Measurements from ENCODE around the gene SLC38A2.

Gene SLC38A2

DNA sequence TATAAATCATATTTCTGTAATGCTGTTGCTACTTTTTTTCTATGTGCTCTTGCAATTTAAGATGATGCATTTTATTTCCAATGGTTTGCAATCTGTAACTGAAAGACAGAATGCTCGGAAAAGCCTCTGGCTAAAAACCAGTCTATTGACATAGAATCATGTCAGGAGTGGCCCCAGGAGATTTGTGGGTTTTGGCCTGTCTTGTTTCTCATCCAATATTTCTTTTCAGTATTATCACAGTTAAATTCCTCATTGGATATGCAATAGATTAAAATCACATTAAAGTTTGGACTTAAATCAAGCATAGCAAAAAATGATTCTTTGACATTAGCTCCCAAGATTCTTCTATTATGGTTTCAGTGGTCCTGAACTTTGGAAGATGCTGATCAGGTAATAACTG lies 19.1 kb upstream of the SLC38A2 start:
- no peak for DNase-seq (ENCODE audit: low spot score)

DNA sequence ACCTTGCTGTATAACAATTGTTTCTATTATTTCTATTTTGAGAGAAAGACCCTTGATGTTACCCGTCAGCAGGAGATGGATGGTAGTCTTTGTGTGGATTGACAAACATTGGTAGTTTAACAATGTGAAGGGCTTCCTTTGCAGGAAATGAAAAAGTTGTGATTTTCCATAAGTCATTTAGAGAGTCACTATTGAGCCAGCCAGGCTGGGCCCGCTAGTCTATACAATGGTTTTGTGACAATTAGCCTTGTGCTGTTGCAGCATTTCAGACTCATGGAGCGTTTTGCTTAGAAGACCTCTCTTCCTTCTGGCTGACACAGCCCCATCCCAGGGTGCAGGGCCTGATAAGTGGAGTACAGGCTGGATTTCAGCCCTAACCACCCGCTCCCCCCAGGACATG lies 18.3 kb upstream of the SLC38A2 start:
- DNase-seq (ENCODE audit: low spot score), result peak; percentile 69

DNA sequence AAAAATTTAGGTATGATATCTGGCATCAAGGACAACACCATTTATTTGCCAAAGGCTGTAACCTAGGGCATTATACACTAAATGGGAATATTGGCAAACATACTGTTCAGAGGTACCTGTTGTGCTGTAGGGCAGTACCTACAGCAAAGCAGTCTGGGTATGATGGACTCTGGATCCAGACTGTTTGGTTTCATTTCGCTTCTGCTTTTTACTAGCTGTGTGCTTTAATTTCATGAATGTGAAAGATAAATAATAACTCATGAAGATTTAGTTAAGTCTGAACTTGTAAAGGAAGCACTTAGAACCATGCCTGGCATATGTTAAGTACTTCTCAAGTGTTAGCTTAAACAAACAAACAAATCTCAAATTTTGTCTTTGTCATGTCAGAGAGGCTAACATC lies 17.7 kb upstream of the SLC38A2 start:
- no peak for DNase-seq (ENCODE audit: low spot score)

DNA sequence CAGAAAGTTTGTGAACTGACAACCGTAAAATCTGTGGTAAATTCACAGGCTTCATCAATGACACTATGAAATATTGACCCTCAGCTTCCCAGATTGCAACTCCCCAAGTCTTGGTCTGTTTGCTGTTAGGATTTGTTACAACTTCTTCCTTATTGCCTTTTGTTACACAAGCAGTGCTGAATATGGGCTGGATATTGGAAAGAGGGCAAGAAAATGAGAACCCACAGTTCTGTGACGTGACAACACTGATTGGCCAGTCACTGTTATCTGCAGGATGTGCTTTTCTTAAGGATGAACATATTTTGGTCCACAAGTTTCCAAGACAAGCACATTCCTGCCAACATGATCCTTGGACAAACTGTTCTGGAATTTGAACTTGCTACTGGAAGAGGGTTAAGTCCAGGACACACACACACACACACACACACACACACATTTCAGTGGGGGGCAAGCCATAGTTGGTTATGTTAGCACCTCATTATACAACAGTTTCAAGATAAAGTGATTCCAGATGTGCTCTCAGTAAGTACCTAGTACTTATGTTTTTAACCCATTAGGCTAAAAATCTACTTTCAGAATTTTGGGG lies 16.6 kb upstream of the SLC38A2 start:
- no peak for DNase-seq (ENCODE audit: low spot score)

DNA sequence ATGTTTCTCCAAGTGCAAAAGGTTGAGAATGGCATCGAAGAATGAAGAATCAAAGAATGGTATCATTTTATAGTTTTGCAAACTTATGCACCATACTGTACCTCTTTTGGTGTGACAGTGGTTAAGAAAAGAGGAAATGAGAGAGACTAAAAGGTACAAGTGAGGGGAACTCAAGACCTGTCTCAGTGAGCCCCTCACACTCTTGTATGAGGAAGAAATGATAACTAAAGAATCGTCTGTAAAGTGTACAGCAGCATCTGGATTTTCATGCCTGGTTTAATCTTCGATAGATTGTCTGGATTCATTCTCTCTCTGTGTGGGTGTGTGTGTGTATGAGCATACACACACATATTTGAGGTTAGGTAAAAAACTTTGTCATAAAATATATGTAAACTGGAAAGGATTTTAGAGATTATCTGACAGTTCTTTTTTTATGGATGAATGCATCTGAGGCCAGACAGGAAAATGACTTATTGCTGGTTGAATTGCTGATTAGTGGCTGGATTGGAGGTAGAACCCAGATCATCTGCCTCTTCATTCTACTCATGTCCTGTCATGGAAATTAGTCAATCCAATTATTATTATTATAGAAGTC lies 16.0 kb upstream of the SLC38A2 start:
- no peak for DNase-seq (ENCODE audit: low spot score)

DNA sequence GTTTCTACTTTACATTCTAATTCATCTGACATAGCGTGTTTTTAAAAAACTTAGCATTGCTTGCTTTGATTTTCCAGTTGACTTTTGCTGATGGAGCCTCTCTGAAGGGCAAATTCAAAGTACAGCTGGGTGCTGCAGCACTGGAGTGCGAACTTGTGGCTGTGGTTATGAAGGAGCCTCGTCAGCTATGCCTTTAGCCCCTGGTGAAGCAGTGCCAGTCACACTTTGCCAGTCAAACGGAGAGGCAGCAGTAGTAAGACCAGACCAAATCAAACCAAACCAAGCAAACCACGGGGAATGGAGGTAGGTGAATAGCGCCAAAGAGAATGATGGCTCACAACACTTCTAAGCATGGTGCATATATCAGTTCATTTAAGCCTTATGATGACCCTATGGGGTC lies 15.1 kb upstream of the SLC38A2 start:
- DNase-seq (ENCODE audit: low spot score), result no peak

DNA sequence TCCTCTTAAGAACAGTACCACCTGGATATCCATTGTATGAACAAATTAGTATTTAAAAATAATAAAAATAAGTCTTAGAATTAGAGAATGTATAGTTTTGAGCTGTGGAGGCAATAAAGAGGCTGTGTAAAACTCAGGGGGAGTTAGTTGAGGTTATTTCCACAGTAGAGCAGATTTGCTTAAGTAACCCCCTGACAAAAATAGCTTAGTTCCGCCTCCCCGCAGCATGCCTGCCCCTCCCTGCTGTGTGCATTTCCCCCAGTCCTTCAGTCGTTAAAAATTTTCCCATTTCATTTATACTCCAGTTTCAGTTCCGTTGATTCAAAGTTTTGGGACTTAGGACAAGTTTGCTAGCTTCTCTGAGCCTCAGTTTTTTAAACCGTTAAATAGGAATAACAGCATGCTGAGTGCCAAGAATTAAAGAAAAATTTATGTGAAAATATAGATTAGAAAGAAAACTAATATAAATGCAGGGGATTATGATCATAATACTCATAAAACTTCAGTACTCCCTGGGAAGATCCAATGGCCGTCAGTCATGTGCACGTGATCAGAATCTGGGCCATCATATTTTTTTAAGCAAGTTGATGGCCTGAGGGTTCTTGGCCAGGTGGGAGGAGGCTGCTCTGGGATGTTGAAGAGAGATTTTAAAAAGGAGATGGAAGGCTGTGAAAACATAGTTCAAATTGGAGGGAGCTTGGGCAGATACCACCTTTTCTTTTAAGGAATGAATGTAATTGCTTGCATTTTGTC lies 14.5 kb upstream of the SLC38A2 start:
- DNase-seq (ENCODE audit: low spot score), result no peak

DNA sequence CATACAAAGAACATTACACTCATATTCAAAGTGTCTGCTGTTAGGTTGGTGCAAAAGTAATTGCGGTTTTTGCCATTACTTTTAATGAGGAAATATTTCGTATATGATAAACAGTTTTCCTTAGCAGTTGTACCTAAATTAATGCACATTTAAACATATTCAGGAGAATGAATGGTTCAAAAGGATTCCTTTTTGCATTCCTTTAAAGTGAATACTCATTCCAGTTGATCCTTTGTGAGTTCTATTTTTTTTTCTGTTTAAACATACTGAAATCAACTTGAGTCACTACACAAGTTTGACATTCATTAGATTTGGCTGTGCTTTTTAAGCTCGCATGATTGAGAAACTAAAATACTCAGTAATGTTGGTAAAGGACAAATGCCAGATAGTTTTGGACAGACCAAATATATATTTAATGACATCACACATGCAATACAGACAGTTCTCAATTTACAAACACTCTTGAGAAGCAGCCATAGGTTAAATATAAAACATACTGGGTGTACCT lies 13.8 kb upstream of the SLC38A2 start:
- no peak for DNase-seq (ENCODE audit: low spot score)

DNA sequence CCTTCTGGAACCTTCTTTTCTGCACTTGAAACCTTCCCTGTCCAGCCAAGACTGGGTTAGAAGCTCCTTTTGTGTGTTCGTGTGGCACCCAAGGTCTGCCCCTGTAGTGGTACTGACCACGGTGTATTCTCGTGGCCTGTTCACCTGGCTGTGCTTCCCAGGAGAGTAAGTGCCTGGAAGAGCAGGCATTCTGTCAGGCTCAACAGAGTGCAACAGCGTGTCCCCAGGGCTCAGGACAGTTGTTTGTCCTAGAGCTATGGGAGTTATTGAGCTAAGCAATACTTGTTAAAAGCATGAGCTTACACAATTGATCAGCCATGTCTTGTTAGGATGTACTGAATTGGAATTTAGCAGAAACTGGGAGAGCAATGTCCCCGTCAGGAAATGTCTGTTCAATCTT lies 12.9 kb upstream of the SLC38A2 start:
- DNase-seq (ENCODE audit: low spot score), result no peak

DNA sequence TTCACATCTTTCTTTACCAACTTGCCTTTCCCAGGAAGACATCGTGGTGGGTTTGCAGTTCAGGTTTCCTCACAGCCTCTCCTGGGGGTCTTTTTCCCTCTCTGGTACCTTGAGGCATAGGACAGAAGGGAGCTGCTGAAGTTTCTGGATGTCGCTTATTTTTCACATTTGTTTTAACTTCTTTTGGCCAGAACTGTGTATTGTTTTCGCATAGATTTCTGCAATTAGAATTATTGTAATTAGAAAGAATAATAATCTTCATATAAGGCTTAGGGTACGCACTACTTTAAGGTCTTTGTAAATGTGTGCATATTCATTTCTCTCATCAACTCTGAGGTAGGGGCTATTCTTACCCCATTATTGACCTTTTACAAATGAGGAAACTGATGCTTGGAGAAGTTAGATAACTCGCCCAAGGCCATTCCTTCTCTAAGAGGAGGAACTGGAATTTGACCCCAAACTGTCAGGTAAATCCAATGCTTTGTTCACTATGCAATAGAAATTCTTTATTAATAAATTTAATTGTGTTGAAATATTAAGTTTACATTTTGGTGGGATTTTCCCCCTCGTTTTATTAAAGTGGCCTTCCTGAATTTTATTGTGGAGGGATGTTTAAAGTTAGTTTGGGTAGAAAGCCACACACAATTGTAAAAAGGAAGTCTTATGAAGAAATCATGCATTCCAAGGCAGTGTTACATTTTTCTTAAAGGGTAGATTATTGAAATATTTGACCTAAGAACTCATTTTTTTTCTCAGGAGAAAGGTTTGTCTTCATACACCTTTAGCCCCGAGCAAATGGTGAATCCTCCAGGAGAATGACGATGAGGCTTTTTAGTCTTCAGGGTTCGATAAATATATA lies 12.1 kb upstream of the SLC38A2 start:
- no peak for DNase-seq (ENCODE audit: low spot score)

DNA sequence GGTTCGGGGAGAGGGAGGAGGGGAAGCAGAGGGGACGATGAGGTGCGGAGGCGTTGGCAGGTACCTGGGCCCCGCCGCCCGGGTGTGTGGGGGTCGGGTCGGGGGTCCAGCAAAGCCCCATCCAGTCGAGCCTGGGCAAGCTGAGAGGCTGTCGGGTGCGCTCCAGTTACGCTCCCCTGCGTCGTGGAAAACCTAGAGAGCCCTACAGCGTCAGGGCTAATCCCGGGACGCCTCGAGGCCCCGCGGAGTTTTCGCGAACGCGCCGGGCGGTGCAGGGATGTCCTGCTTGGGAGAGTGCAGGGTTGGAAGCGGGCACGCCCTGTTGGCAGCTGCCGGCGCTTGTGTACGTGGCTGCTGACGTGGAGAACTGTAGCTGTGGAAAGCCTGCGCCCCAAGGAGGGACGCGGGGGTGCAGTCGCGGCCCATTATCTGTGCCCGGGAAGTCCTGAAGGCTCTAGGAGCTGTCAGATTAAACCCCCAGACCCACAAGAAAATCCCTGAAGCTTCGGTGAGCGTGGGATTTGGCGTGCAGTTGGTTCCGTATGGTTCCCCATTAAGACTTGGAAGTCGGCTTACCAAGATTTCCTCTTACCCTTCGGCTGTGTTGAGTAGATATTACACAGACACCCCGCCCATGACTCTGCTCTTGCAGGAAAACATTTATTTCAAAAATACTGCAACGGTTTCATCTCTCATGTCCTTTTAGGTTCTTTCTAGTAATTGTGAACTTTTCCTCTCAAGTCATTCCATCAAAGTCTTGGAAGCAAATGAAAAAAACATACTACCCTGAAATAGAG lies 11.3 kb upstream of the SLC38A2 start:
- DNase-seq (ENCODE audit: low spot score), result no peak

DNA sequence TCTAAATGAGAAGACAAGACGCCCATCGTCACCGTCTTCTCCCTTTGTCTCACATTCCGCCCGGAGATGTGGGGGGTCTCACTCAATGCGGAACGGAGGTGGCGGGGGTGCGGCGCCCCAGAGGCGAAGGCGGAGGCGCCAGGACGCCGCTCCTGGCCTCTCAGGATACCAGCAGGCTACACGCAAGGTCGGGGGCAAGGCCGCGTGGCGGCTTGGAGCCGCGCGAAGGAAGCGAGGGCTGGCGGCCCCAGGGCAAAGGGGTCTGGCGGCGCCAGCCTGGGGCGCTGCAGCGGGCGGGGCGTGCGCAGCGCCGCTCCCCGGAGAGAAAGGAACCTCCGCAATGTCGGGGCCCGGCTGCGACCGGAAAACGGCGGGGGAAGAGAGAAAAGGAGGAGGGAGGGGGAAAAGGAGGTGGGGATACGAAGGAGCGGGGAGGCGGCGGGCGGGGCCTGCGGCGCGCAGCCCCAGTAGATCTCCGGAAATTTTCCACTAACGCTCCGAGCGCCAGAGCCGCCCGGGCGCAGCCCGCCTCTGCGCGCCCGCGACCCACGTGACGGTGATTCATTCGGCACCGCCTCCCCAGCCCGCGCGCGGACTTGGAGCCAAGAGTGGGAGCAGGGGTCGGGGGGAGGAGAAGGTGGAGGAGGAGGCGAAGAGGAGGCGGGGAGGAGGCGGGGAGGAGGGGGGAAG lies 10.5 kb upstream of the SLC38A2 start:
- DNase-seq (ENCODE audit: low spot score), result peak; percentile 92

DNA sequence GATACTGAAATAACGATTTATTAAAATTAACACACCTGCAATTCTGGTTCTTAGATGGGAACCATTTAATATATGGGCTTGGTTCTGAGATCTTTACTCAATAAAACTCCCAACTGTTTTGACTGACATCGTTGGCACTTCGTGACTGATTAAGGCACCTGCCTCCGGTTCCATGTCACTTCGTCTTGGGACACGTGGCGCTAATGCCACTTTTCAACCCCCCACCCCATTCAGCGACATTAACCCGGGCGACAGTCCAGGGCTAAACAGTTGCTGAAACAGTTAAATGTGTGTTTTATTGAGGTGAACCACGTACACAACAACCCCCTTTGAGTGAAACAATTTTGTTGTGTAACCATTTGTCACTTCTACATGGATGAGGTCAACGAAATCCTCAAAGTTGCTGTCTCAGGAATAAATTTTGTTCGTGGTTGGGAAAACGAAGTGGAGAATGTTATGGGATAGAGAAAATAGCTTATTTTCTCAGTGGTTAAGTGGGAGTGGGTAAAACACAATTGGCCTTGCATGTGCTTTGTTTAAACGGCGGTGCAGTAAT lies 9.9 kb upstream of the SLC38A2 start:
- no peak for DNase-seq (ENCODE audit: low spot score)

DNA sequence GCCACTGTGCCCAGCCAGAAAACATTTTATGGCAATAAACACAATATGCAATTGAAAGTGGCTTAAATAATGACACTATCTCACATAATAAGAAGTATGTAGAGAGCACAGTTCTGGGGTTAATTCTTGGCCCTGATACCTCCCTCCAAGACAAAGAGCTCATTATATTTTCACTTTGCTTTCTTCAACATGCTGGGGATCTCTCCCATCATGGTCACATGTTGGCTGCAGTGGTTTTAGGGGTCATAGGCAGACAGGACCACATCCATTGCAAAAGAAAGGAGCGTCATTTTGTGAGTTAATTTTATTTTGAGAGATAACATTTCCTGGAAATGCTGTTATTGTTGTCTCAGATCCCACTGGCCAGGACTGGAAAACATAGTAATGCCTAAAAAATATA lies 8.3 kb upstream of the SLC38A2 start:
- no peak for DNase-seq (ENCODE audit: low spot score)

DNA sequence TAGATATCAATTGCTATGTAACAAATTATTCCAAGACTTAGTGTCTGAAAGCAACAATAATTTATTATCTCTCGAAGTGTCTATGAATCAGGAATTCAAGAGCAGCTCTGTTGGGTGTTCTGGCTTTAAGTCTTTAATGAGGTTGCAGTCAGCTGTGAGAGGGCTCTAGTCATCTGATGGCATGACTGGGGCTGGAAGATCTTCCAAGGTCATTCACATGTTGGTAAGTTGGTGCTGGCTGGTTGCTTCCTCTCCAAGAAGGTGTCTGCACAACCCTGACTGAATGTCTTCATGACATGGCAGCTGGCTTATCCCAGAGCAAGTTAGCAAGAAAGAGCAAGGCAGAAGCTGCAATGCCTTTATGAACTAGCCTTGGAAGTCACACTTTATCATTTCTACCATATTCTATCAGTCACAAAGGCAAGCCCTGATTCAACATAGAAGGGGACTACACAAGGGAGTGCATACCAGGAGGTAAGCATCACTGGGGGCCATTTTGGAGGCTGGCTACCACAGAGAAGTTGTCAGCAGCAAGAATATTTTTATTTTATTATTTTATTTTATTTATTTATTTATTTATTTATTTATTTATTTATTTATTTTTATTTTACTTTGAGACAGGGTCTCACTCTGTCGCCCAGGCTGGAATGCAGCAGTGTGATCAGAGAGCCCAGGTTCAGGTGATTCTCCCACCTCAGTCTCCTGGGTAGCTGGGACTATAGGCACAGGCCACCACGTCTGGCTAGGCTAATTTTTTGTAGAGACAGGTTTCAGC lies 7.6 kb upstream of the SLC38A2 start:
- no peak for DNase-seq (ENCODE audit: low spot score)

DNA sequence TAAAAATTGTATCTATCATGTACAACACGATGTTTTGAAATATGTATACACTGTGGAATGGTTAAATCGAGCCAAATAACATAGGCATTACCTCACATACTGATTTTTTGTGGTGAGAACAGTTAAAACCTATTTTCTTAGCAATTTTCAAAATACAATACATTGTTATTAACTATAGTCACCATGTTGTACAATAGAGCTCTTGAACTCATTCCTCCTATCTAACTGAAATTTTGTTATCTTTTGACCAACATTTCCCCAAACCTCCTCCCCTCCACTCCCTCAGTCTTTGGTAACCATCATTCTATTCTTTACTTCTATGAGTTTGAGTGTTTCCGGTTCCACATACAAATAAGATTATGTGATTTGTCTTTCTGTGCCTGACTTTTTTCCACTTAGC lies 6.8 kb upstream of the SLC38A2 start:
- no peak for DNase-seq (ENCODE audit: low spot score)

DNA sequence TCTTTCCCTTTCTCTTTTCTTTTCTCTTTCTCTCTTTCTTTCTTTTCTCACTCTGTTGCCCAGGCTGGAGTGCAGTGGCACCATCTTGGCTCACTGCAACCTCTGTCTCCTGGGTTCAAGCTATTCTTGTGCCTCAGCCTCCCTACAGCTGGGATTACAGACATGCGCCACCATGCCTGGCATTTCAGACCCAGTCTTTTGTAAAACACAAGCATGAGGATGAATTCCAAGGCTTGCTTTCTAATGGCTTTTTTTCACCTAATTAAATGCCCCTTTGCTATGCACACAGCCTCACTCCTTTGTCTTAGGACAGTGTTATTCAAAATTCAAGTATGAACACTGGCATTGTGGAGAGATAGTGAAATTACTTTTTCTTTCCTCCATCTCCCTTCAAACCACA lies 6.0 kb upstream of the SLC38A2 start:
- no peak for DNase-seq (ENCODE audit: low spot score)

DNA sequence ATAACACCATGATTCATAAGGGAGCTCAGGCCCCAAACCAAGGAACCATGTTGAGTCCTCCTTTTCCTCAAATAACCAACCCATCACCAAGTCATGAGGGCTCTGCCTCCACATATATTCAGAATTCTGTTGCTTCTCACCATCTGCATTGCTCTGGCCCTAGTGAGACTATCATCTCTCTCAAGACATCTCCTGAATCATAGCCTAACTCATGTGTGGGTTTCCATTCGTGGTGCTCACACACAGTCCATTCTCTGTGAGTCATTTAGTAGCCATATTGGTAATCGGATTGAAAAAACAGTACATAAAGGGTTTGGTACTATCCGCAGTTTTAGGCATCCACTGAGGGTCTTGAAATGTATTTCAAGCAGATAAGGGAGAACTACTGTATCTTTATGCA lies 5.1 kb upstream of the SLC38A2 start:
- no peak for DNase-seq (ENCODE audit: low spot score)

DNA sequence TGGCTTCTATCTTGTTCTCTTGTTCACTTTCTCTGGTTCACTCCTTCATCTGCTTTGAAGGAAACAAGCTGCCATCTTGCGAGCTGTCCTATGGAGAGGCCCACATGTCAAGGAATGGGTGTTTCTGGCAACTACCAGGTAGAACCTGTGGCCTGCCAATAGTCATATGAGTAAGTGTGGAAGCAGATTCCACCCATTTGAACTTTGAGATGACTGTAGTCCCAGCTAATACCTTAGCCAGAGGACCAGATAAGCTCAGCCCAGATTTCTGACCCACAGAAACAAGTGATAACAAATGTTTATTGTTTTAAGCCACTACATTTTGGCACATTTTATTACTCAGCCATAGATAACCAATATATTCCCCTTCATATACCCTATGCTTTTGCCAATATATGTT lies 4.0 kb upstream of the SLC38A2 start:
- no peak for DNase-seq (ENCODE audit: low spot score)

DNA sequence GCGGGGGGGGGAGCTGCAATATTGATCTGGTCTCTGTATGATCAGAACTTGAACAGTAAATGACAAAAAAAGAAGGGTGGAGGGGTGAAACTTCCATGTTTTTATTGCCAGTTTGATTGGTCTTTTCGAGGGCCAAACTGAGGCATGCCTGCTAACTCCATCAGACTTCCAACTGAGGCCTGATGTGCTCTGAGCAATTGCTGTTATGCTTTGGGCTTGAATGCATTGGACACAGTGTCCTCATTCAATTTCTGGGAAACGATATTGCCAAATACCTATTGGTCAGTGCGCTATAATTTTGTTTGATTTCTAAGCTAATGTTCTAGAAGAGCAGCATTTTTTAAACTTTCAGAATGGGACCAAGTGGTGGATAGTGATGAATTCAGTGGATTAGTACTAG lies 2.1 kb upstream of the SLC38A2 start:
- DNase-seq (ENCODE audit: low spot score), result no peak

Data from kidney capillary endothelial cell (primary cell).